Coronary artery (tissue), 2 donors: ENCODE results near the gene H2BK1.
A peak's percentile ranks its signal among the peaks of the same experiment; 100 is the strongest.

ENCODE experiments used
- DNase-seq: peaks from one replicate; pipeline ENCODE4 v3.0.0-alpha.2; 2017; ENCODE audit warnings: low spot score
- H3K27ac ChIP-seq, 2 donors: fragments of 200-600 bp; sonication (generic); one replicate each; pipeline ENCODE4 v1.5.1; 2016 to 2019
- H3K4me3 ChIP-seq: fragments of 200-600 bp; sonication (generic); 2 replicates; pipeline ENCODE4 v1.5.1; 2016; ENCODE audit warnings: mild to moderate bottlenecking, moderate library complexity
- CTCF ChIP-seq: fragments of 200-600 bp; sonication (generic); IDR thresholded peaks from one replicate; pipeline ENCODE4 v1.5.1; 2019; ENCODE audit warnings: antibody characterized with exemption

The H2BK1 gene

DNA sequence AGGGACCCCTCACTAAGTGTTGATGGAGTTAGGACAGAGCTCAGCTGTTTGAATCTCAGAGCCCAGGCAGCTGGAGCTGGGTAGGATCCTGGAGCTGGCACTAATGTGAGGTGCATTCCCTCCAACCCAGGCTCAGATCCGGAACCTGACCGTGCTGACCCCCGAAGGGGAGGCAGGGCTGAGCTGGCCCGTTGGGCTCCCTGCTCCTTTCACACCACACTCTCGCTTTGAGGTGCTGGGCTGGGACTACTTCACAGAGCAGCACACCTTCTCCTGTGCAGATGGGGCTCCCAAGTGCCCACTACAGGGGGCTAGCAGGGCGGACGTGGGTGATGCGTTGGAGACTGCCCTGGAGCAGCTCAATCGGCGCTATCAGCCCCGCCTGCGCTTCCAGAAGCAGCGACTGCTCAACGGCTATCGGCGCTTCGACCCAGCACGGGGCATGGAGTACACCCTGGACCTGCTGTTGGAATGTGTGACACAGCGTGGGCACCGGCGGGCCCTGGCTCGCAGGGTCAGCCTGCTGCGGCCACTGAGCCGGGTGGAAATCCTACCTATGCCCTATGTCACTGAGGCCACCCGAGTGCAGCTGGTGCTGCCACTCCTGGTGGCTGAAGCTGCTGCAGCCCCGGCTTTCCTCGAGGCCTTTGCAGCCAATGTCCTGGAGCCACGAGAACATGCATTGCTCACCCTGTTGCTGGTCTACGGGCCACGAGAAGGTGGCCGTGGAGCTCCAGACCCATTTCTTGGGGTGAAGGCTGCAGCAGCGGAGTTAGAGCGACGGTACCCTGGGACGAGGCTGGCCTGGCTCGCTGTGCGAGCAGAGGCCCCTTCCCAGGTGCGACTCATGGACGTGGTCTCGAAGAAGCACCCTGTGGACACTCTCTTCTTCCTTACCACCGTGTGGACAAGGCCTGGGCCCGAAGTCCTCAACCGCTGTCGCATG, 27.2 kb upstream of the H2BK1 start:
- Histone ChIP-seq H3K4me3 (no peak overlapping the region), H3K27ac (no peak overlapping the region)
- no peak for DNase-seq
- no peak for TF ChIP-seq CTCF

- Histone ChIP-seq H3K27ac (no peak overlapping the region), H3K4me3 (no peak overlapping the region)
- TF ChIP-seq CTCF, result no peak
- DNase-seq, result no peak
These were observed 26.1 kb upstream of the H2BK1 start for GRCh38 chr7:151236406-151236805.

DNA sequence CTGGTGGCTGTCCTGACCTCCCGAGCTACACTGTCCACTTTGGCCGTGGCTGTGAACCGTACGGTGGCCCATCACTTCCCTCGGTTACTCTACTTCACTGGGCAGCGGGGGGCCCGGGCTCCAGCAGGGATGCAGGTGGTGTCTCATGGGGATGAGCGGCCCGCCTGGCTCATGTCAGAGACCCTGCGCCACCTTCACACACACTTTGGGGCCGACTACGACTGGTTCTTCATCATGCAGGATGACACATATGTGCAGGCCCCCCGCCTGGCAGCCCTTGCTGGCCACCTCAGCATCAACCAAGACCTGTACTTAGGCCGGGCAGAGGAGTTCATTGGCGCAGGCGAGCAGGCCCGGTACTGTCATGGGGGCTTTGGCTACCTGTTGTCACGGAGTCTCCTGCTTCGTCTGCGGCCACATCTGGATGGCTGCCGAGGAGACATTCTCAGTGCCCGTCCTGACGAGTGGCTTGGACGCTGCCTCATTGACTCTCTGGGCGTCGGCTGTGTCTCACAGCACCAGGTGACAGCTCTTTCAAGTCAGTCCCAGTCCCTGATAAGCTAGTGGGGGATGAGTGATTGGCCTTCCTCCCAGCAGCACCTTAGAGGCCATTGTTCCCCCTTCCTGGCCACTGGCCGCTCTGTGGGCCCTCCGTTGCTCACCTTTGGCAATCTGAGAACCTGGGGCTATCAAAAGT, 25.0 kb upstream of the H2BK1 start:
- Histone ChIP-seq H3K4me3 (no peak overlapping the region), H3K27ac (no peak overlapping the region)
- TF ChIP-seq CTCF, result no peak
- no peak for DNase-seq

DNA sequence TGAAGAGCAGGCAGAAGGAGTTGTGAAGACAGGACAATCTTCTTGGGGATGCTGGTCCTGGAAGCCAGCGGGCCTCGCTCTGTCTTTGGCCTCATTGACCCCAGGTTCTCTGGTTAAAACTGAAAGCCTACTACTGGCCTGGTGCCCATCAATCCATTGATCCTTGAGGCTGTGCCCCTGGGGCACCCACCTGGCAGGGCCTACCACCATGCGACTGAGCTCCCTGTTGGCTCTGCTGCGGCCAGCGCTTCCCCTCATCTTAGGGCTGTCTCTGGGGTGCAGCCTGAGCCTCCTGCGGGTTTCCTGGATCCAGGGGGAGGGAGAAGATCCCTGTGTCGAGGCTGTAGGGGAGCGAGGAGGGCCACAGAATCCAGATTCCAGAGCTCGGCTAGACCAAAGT, 23.5 kb upstream of the H2BK1 start:
- peak overlapping the region; percentile 94 for H3K4me3 ChIP-seq
- no peak for DNase-seq
- TF ChIP-seq CTCF, result no peak
- peak overlapping the region; percentile 83 to 91 for H3K27ac ChIP-seq

DNA sequence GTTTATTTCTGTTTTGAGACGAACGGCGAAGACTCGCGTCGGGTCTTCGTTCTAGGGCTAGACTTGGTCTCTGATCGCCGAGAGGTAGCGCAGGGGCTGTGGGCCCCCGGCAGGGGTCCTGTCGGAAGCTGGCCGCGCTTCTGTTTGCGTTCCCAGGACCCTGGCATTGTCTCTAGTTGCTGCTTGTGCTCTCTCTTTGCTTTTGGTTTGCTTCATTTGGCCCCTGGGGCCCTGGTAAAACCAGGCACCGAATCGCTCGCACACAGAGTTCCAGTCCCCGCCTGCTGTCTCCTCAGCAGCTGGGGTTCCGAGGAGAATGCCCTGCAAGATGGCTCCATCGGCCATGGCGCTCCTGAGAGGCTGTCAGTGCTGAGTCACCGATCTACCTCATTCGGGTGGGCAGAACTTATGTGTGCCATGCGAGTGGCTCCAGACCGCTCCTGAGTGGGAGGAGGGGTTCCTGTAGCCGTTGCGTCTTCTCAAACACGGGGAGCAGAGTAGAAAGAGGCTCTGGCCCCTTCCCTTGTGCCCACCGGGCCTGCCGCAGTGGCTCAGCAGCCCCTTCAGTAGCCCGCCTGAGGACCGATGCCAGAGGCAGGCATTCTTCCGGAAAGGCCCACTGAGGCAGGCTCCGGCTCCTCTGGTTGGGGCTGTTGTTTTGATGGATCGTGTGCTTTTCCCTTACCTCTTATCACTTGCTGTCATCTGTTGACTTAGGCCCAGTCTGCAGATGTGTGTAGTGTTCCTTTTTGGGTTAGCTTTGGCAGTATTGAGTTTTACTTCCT, 22.8 kb upstream of the H2BK1 start:
- TF ChIP-seq CTCF, result no peak
- DNase-seq, result no peak
- peak overlapping the region; percentile 83 to 91 for H3K27ac ChIP-seq
- H3K4me3 ChIP-seq, result peak overlapping the region; percentile 94

GRCh38 chr7:151232091-151232916, 22.0 kb upstream of the H2BK1 start, which contains the start of gene CHPF2:
TSS of gene CHPF2 (plus strand) at chr7:151232483. CDS start at chr7:151234012, 1,529 bp downstream.
- peak within 1 kb of the TSS; percentile 83 to 91 for H3K27ac ChIP-seq
- peak within 1 kb of the TSS; percentile 94 for H3K4me3 ChIP-seq
- peak; percentile 92 for DNase-seq
- no peak for TF ChIP-seq CTCF
